Stomach (tissue), 4 donors: ENCODE results near the gene TMEM44.
"Not testable (repeated sequence)": the region's sequence is repeated elsewhere in the genome, so short reads cannot be mapped to it uniquely, and the experiment has no call there.

Source experiments
- CTCF ChIP-seq, 7 experiments: fragments of 450-650 bp in 4 of 7; fragments of 200-600 bp in 3 of 7; sonication (generic) in 3 of 7; IDR thresholded peaks; one replicate each; pipeline ENCODE4 v1.5.1; 2016 to 2019; ENCODE audit warnings: antibody characterized with exemption in 7 of 7, control low read depth in 2 of 7, mild to moderate bottlenecking in 1 of 7
- EP300 ChIP-seq: sonication (generic); formaldehyde crosslinking; IDR thresholded peaks from one replicate; pipeline ENCODE4 v1.6.1; 2017; ENCODE audit warnings: antibody characterized with exemption
- POLR2A ChIP-seq, 4 donors: fragments of 450-650 bp; IDR thresholded peaks; one replicate each; pipeline ENCODE4 v1.6.1; 2016; ENCODE audit warnings: antibody characterized with exemption in 4 of 4, control low read depth in 2 of 4, mild to moderate bottlenecking in 1 of 4, moderate library complexity in 1 of 4

GRCh38 chr3:194545538-194545937 lies 87.7 kb downstream of the TMEM44 start:
- not testable (repeated sequence) for TF ChIP-seq CTCF (IDR thresholded peaks at IDR 0.05); EP300; POLR2A (IDR thresholded peaks at IDR 0.05)
